Spleen (tissue), 11 donors: Measurements from ENCODE around the gene TRAPPC12. TPM values are rescaled to one million over a fixed set of nuclear protein-coding genes. Genes with fewer than 3 reads are reported as not detected.

ENCODE experiments used
- DNase-seq: peaks from one replicate; pipeline ENCODE4 v3.0.0-alpha.2; 2020
- H3K27ac ChIP-seq, 8 donors: fragments of 200-600 bp; sonication (generic) in 7 of 8; 1 replicate in 4 of 8; 2 replicates in 4 of 8; pipeline versions ENCODE4 v1.5.0 to v1.8.0; 2016 to 2021; ENCODE audit warnings: inconsistent platforms in 4 of 8, mild to moderate bottlenecking in 4 of 8, moderate library complexity in 1 of 8
- H3K27me3 ChIP-seq, 7 donors: fragments of 200-600 bp; sonication (generic) in 6 of 7; replicated peaks in 1 of 7; 1 replicate in 4 of 7; 2 replicates in 3 of 7; pipeline versions ENCODE4 v1.5.0 to v1.8.0; 2016 to 2021; ENCODE audit warnings: inconsistent platforms in 3 of 7, mild to moderate bottlenecking in 1 of 7
- H3K36me3 ChIP-seq, 6 donors: fragments of 200-600 bp; sonication (generic) in 5 of 6; 1 replicate in 4 of 6; 2 replicates in 2 of 6; pipeline versions ENCODE4 v1.5.0 to v1.8.0; 2016 to 2021; ENCODE audit warnings: inconsistent platforms in 2 of 6
- H3K4me1 ChIP-seq, 6 donors: fragments of 200-600 bp; sonication (generic) in 5 of 6; 1 replicate in 3 of 6; 2 replicates in 3 of 6; pipeline versions ENCODE4 v1.5.0 to v1.8.0; 2016 to 2021; ENCODE audit warnings: inconsistent platforms in 3 of 6
- H3K4me3 ChIP-seq, 8 donors: fragments of 200-600 bp; sonication (generic) in 7 of 8; 1 replicate in 4 of 8; 2 replicates in 4 of 8; pipeline versions ENCODE4 v1.5.0 to v1.8.0; 2016 to 2021; ENCODE audit warnings: inconsistent platforms in 4 of 8, mild to moderate bottlenecking in 4 of 8, moderate library complexity in 2 of 8
- H3K9me3 ChIP-seq, 8 donors: fragments of 200-600 bp; sonication (generic) in 7 of 8; 1 replicate in 4 of 8; 2 replicates in 4 of 8; pipeline versions ENCODE4 v1.5.0 to v1.8.0; 2016 to 2021; ENCODE audit warnings: inconsistent platforms in 4 of 8
- POLR2A ChIP-seq, 3 donors: fragments of 450-650 bp; IDR thresholded peaks; one replicate each; pipeline ENCODE4 v1.5.1; 2017; ENCODE audit warnings: antibody characterized with exemption in 3 of 3, mild to moderate bottlenecking in 1 of 3
- POLR2AphosphoS5 ChIP-seq, 3 donors: sonication (generic); formaldehyde crosslinking; IDR thresholded peaks; one replicate each; pipeline ENCODE4 v1.5.1; 2017; ENCODE audit warnings: antibody characterized with exemption in 3 of 3
- WGBS, 5 donors: extraction: QIAGEN DNeasy Blood & Tissue Kit in 3 of 5; methylation state at CpG; one replicate each; pipeline versions ENCODE4 v1.1.5 to v1.1.7; 2013 to 2018; 5-methylcytosine and 5-hydroxymethylcytosine counted together
- intact Hi-C: fragments of 100-400 bp; cut with DNase I; formaldehyde crosslinking; loops from one replicate; pipeline ENCODE4 v1.15.0; 2023; ENCODE audit warnings: low total_unique reads
- polyA plus RNA-seq, 3 donors: library from polyadenylated mRNA; stranded (reverse); fragments of 200-250 nt; gene quantifications; one replicate each; pipeline ENCODE4 v1.2.1, GENCODE V29; 2013
- total RNA-seq, 7 donors: library from RNA; depleted of rRNA in 3 of 7; stranded (reverse); fragments of >200 nt in 3 of 7; fragmentation: NEBNext Ultra II Directional in 4 of 7; extraction: Animal tissue kit (Norgen Biotek cat#: 25700) in 4 of 7; gene quantifications; one replicate each; pipeline versions ENCODE4 v1.1.0 to v1.2.1, GENCODE V29; 2016 to 2021
- TF ChIP-seq, protein P1 (sequence below), 11 experiments: fragments of 200-600 bp in 7 of 11; fragments of 450-650 bp in 4 of 11; sonication (generic) in 4 of 11; IDR thresholded peaks in 8 of 11; conservative IDR thresholded peaks in 3 of 11; 1 replicate in 7 of 11; 2 replicates in 4 of 11; pipeline versions ENCODE4 v1.4.0 to v1.8.0; 2016 to 2021; ENCODE audit warnings: antibody characterized with exemption in 11 of 11, inconsistent platforms in 4 of 11, mild to moderate bottlenecking in 1 of 11
- donor health status: healthy with polysubstance abuse.
- donor health status: DM: no; HTN: no; CAD: no; lungs with moderate emphysema.
- donor health status: DM: no; HTN: no; CAD: no.
- donor health status: Bipolar disorder and iron deficiency.
- donor health status: healthy.
- donor health status: DM: no; HTN: no; CAD: no.
- donor health status: DM: yes; HTN: yes; CAD: no.

Gene TRAPPC12
- total and polyA plus RNA-seq, 10 donors: 70.2 to 132 (median 97.1) TPM

GRCh38 chr2:3487028-3487425, 107.5 kb downstream of the TRAPPC12 start:
- WGBS, 5 donors: 67 to 87% (median 77%) methylated on average over 7 to 9 of the region's 9 CpGs
- peak; percentile 44 for DNase-seq
- intact Hi-C loops: no loop called here
- Histone ChIP-seq H3K27ac (no peak overlapping the region), H3K4me3 (no peak overlapping the region), H3K4me1 (no peaks in the 10 kb centered on the region), H3K9me3 (peaks cover 0 to 10% (median 5%) of the 10 kb centered on the region in 8 donors), H3K36me3 (peaks cover 0 to 42% (median 7%) of the 10 kb centered on the region in 6 donors), H3K27me3 (no peaks in the 10 kb centered on the region)
- TF ChIP-seq, protein P1, sequence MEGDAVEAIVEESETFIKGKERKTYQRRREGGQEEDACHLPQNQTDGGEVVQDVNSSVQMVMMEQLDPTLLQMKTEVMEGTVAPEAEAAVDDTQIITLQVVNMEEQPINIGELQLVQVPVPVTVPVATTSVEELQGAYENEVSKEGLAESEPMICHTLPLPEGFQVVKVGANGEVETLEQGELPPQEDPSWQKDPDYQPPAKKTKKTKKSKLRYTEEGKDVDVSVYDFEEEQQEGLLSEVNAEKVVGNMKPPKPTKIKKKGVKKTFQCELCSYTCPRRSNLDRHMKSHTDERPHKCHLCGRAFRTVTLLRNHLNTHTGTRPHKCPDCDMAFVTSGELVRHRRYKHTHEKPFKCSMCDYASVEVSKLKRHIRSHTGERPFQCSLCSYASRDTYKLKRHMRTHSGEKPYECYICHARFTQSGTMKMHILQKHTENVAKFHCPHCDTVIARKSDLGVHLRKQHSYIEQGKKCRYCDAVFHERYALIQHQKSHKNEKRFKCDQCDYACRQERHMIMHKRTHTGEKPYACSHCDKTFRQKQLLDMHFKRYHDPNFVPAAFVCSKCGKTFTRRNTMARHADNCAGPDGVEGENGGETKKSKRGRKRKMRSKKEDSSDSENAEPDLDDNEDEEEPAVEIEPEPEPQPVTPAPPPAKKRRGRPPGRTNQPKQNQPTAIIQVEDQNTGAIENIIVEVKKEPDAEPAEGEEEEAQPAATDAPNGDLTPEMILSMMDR (IDR thresholded peaks at IDR 0.05 in 8 of 11, conservative IDR thresholded peaks at IDR 0.05 in 3 of 11): no peak
- TF ChIP-seq POLR2A (IDR thresholded peaks at IDR 0.05): no peak
- TF ChIP-seq POLR2AphosphoS5 (IDR thresholded peaks at IDR 0.05): no peak

DNA sequence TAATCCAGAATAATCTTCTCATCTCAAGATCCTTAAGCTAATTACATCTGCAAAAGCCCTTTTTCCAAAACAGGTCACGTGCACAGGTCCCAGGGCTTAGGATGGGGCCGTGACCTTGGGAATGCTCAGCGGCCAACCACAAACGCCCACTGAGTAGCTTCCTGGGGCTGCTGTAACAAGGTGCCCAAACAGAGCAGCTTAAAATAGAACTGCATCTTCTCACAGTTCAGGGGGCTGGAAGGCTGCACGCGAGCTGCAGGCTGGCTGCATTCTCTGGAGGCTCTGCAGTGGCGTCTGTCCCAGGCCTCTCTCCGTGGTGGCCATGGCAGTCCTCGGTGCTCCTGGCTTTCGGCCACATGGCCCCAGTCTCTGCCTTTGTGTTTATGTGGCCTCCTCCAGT, 107.9 kb downstream of the TRAPPC12 start:
- WGBS, 5 donors: 83 to 100% (median 89%) methylated on average over 3 to 10 of the region's 10 CpGs
- Histone ChIP-seq H3K36me3 (peaks cover 0 to 38% (median 5%) of the 10 kb centered on the region in 6 donors), H3K4me3 (no peak overlapping the region), H3K27me3 (no peaks in the 10 kb centered on the region), H3K27ac (no peak overlapping the region), H3K9me3 (peaks cover 0 to 10% (median 5%) of the 10 kb centered on the region in 8 donors), H3K4me1 (no peaks in the 10 kb centered on the region)
- intact Hi-C loops: no loop called here
- TF ChIP-seq, protein P1 (IDR thresholded peaks at IDR 0.05 in 8 of 11, conservative IDR thresholded peaks at IDR 0.05 in 3 of 11): no peak
- peak in 1 of 3 donors; percentile 14 for TF ChIP-seq POLR2AphosphoS5 (IDR thresholded peaks at IDR 0.05)
- peak; percentile 64 for DNase-seq

DNA sequence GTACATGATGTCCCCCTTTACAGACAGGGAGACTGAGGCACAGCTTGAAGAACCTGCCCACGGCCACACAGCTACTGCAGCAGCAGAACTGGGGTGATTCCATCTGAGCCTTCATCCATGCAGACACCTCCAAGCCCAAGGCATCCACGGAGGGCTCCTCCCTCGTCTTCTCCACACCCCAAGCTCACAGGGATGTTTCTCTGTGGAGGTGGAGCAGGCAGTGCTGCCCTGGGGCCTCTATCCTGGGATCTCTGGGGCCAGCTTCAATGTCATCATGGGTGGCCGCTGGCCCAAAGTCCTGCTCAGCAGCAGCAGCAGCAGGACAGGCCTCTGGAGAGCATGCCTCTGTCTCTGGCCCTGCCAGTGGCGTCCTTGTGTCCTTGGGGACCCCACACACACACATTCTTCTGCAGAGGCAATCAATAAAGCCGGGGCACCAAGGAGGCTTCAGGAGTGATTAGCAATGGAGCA, 108.6 kb downstream of the TRAPPC12 start:
- DNase-seq: peak; percentile 68
- Histone ChIP-seq H3K4me1 (no peaks in the 10 kb centered on the region), H3K9me3 (peaks cover 0 to 10% (median 5%) of the 10 kb centered on the region in 8 donors), H3K27me3 (no peaks in the 10 kb centered on the region), H3K36me3 (peaks cover 0 to 32% (median 4%) of the 10 kb centered on the region in 6 donors), H3K4me3 (no peak overlapping the region), H3K27ac (no peak overlapping the region)
- intact Hi-C loops: no loop called here
- TF ChIP-seq POLR2AphosphoS5 (IDR thresholded peaks at IDR 0.05): no peak
- TF ChIP-seq, protein P1 (IDR thresholded peaks at IDR 0.05 in 8 of 11, conservative IDR thresholded peaks at IDR 0.05 in 3 of 11): no peak
- TF ChIP-seq POLR2A (IDR thresholded peaks at IDR 0.05): no peak
- WGBS, 5 donors: 85 to 93% (median 87%) methylated on average over 4 to 6 of the region's 6 CpGs

DNA sequence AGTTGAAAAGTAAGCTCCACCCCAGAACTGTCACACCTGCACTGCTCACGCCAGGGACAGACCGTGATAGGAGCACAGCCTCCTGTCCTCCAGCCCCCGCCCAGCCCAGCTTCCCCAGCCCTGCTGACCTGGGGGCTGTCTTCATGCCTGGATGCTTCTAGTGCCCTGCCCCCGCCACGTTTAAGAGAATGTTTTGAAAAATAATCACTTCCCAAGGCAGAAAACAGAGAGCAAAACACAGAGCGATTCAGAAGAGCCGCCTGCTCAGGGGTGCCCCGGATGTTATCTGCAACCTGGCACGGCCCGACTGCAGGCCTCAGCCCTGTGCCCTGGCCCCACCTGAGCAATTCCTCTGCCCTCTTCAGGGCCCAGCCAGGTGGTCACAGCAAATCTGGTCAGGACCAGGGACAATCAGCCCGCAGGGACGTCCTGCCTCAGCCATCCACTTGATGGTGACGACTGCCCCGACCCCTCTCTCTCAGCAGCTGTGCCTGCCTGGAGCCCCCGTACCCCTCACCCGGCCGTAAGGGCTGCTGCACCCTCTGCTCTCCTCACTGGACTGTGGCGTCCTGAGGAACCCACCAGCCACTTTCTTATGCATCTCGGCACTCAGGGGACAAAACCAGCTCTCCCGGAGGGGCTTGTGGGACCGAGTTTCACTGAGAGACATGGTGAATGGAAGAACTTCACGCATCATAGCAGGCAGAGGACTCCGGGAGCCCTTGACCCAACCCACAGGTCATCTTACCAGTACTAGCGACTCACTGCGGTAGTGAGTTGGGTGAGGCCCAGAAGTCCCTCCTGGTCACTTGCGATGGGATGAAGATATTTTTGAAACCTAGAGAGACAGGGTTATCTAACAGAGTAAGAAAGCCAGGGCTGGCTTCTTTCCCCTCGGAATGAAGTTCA, 109.6 kb downstream of the TRAPPC12 start:
- no peaks in the 10 kb centered on the region for H3K27me3 ChIP-seq
- no peaks in the 10 kb centered on the region for H3K4me1 ChIP-seq
- H3K4me3 ChIP-seq: no peak overlapping the region
- intact Hi-C loops: no loop called here
- H3K36me3 ChIP-seq: peaks cover 0 to 24% (median 4%) of the 10 kb centered on the region in 6 donors
- no peak overlapping the region for H3K27ac ChIP-seq
- H3K9me3 ChIP-seq: peaks cover 0 to 10% (median 5%) of the 10 kb centered on the region in 8 donors
- WGBS, 5 donors: 77 to 82% (median 81%) methylated on average over 18 to 27 of the region's 27 CpGs
- DNase-seq: peak; percentile 66
- TF ChIP-seq POLR2A (IDR thresholded peaks at IDR 0.05) (no peak), POLR2AphosphoS5 (IDR thresholded peaks at IDR 0.05) (peak in 2 of 3 donors; percentile 14 to 17)
- TF ChIP-seq, protein P1 (IDR thresholded peaks at IDR 0.05 in 8 of 11, conservative IDR thresholded peaks at IDR 0.05 in 3 of 11): no peak
